HAP-1 (cell line): ENCODE measurements around the gene TRERF1.

Source experiments
- DNase-seq, 2 experiments: peaks; one replicate each; pipeline ENCODE4 v3.0.0-alpha.2; 2016 to 2020; ENCODE audit warnings: low spot score in 2 of 2
- H3K27me3 ChIP-seq: fragments of 250-450 bp; sonication (Bioruptor Pico); 2 replicates; pipeline ENCODE4 v1.5.1; 2020; ENCODE audit warnings: low read depth, mild to moderate bottlenecking, moderate library complexity
- H3K36me3 ChIP-seq: fragments of 250-450 bp; sonication (Bioruptor Pico); replicated peaks from 2 replicates; pipeline ENCODE4 v1.5.1; 2020; ENCODE audit warnings: mild to moderate bottlenecking
- H3K4me1 ChIP-seq: fragments of 250-450 bp; sonication (Bioruptor Pico); 2 replicates; pipeline ENCODE4 v1.5.1; 2020; ENCODE audit warnings: mild to moderate bottlenecking
- H3K4me3 ChIP-seq: fragments of 250-450 bp; sonication (Bioruptor Pico); 2 replicates; pipeline ENCODE4 v1.5.1; 2020; ENCODE audit warnings: mild to moderate bottlenecking, moderate library complexity
- H3K9me3 ChIP-seq: fragments of 250-450 bp; sonication (Bioruptor Pico); 2 replicates; pipeline ENCODE4 v1.5.1; 2020; ENCODE audit warnings: mild to moderate bottlenecking, moderate library complexity
- in situ Hi-C: fragments of 300-500 bp; cut with MboI; formaldehyde crosslinking; loops from 3 replicates; pipeline ENCODE4 v1.14.3; 2020; ENCODE audit warnings: low sequenced_read_pairs, inconsistent platforms, mixed read lengths

TRERF1 gene

DNA sequence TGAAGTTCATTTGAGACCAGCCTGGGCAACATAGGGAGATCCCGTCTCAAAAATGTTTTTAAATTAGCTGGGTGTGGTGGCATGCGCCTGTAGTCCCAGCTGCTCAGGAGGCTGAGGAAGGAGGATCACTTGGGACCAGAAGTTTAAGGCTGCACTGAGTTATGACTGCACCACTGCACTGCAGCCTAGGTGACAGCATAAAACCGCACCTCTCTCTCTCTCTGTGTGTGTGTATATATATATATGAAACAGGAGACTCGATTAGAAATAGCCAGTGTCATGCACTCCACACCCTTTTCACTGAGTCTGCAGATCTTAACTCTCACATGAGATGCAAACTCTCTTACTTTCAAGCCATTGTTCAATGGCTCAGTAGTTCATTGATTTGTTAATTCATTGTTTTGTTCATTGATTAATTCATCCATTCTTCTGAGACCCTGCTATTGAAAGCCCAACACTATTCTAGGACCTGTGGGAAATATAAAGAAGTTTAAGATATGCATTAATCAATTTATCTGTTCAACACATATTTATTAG is 181.7 kb downstream of the TRERF1 start:
- no peaks in the 10 kb centered on the region for H3K27me3 ChIP-seq
- in situ Hi-C loops = loop anchor here (25.0 kb wide), 1 partner anchor 267 kb away; no protein-coding TSS in a partner anchor
- no peaks in the 10 kb centered on the region for H3K9me3 ChIP-seq
- no peak overlapping the region for H3K4me3 ChIP-seq
- no peaks in the 10 kb centered on the region; the same call in 1 of the 2 replicates for H3K36me3 ChIP-seq
- peak; percentile 41 to 88 for DNase-seq
- peaks cover 10% of the 10 kb centered on the region for H3K4me1 ChIP-seq

GRCh38 chr6:42269553-42269952 is 182.2 kb downstream of the TRERF1 start:
- Histone ChIP-seq H3K4me3 (no peak overlapping the region), H3K4me1 (peaks cover 10% of the 10 kb centered on the region), H3K9me3 (no peaks in the 10 kb centered on the region), H3K36me3 (no peaks in the 10 kb centered on the region; the same call in 1 of the 2 replicates), H3K27me3 (no peaks in the 10 kb centered on the region)
- in situ Hi-C loops = loop anchor here (25.0 kb wide), 1 partner anchor 268 kb away; no protein-coding TSS in a partner anchor
- no peak for DNase-seq

DNA sequence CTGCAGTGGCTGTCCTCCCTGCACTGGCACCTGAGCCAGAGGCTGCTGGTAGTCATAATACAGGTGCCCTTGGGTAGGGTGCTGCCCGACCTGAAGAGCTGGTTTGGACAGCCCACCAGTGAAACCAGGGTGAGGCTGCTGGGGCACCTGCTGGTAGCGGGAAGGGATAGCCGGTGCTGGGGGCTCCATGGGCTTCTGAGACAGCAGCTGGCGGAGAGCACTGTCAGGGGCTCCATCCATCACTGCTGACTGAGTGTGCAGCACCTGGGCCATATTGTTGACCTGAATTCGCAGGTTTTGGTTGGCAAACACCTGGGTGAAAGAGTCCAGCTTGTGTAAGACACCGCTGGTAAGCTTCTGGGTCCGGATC is 182.9 kb downstream of the TRERF1 start:
- no peaks in the 10 kb centered on the region for H3K27me3 ChIP-seq
- no peak overlapping the region for H3K4me3 ChIP-seq
- no peaks in the 10 kb centered on the region; the same call in none of the 2 replicates for H3K36me3 ChIP-seq
- no peaks in the 10 kb centered on the region for H3K9me3 ChIP-seq
- peaks cover 10% of the 10 kb centered on the region for H3K4me1 ChIP-seq
- no peak for DNase-seq
- in situ Hi-C loops = loop anchor here (25.0 kb wide), 1 partner anchor 268 kb away; no protein-coding TSS in a partner anchor

DNA sequence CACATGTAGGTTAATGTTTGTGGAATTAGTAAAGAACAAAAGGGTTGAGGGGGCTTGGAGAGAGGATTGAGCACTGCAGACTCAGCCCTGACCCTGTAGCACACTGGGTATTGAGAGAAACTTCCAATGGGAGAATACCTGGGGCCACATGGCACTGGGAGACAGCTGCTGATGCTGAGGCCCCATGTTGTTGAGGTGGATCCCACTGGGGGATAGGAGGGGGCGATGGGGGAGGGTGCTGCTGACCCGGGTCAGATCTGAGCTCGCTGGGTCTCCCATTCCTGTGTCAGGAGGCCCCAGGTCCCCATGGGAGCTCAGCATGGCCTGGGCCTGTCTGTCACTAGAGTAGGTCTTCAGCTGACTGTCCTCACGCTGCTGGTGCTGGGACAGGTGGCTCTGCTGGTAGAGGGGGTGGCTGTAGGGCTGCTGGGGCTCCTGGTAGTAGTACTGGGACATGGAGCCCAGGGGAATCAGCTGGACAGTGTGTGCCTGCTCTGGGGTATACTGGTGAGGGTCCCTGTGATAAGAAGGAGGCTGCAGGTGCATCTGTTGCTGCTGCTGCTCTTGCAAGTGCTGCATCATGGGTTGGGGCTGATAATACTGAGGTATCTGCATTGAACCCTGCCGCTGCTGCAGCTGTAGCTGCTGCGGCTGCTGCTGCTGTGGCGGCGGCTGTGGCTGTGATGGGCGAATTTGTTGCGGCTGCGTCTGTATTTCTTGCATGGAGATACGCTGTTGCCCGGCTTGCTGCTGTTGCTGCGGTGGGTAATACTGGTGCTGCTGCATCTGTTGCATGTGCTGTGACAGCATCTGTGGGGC is 183.5 kb downstream of the TRERF1 start:
- H3K4me1 ChIP-seq = peaks cover 10% of the 10 kb centered on the region
- in situ Hi-C loops = loop anchor here (25.0 kb wide), 1 partner anchor 269 kb away; no protein-coding TSS in a partner anchor
- H3K36me3 ChIP-seq = no peaks in the 10 kb centered on the region; the same call in none of the 2 replicates
- DNase-seq = no peak
- no peaks in the 10 kb centered on the region for H3K9me3 ChIP-seq
- no peak overlapping the region for H3K4me3 ChIP-seq
- H3K27me3 ChIP-seq = no peaks in the 10 kb centered on the region

DNA sequence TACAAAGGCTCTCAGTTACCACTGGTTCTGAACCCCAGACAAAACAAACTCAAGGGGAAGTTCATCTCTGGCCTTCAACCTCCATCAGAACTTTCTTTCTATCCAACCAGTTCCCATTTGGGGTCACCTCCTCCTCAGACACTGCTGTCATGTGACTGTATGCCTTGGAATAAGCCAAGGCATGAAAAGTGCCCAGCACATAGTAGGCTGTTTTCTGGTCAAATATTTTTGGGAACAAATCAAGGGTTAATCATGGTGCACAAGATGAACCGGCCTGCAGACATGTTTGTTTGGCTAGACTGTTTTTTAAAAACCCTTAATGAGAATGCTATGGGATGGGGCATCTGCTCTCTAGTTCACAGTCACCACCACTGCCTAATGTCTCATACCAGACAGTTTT is 185.2 kb downstream of the TRERF1 start:
- no peak for DNase-seq
- H3K36me3 ChIP-seq = peaks cover under 1% of the 10 kb centered on the region
- H3K4me3 ChIP-seq = no peak overlapping the region
- in situ Hi-C loops = loop anchor here (25.0 kb wide), 1 partner anchor 271 kb away; no protein-coding TSS in a partner anchor
- H3K9me3 ChIP-seq = no peaks in the 10 kb centered on the region
- peaks cover 10% of the 10 kb centered on the region for H3K4me1 ChIP-seq
- H3K27me3 ChIP-seq = no peaks in the 10 kb centered on the region

DNA sequence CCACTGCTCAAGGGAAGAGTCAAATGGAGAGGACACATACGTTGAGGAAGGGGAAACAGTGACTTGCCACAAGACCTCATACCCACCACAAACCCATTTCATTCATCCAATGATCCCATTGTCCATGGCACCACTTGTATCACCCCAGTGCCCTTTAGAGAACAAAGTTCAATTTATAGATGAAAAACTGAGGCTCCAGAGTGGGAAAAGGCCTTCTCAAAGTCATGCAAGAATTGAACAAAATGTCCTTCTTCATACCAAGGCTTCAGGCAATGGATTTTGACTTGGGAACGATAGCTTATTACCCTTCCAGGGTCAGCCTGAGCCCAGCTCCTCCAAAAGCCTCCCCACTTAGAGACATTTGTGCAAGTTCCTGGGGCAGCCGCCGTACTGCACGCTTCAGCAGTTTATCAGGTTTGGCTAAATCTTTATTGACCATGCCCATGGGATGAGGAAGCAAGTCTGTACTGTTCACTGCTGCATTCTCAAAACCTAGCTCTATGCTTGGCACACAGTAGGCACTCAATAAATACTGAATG is 186.8 kb downstream of the TRERF1 start:
- in situ Hi-C loops = loop anchor here (25.0 kb wide), 1 partner anchor 272 kb away; no protein-coding TSS in a partner anchor
- no peaks in the 10 kb centered on the region for H3K9me3 ChIP-seq
- H3K4me1 ChIP-seq = peaks cover 4% of the 10 kb centered on the region
- no peak for DNase-seq
- H3K27me3 ChIP-seq = no peaks in the 10 kb centered on the region
- no peak overlapping the region for H3K4me3 ChIP-seq
- peaks cover 6% of the 10 kb centered on the region for H3K36me3 ChIP-seq

- Histone ChIP-seq H3K4me3 (no peak overlapping the region), H3K9me3 (no peaks in the 10 kb centered on the region), H3K36me3 (peaks cover 6% of the 10 kb centered on the region), H3K4me1 (no peaks in the 10 kb centered on the region), H3K27me3 (no peaks in the 10 kb centered on the region)
- DNase-seq = no peak
- in situ Hi-C loops = loop anchor here (25.0 kb wide), 1 partner anchor 273 kb away; no protein-coding TSS in a partner anchor
Measured at GRCh38 chr6:42264162-42264851, 187.4 kb downstream of the TRERF1 start.

DNA sequence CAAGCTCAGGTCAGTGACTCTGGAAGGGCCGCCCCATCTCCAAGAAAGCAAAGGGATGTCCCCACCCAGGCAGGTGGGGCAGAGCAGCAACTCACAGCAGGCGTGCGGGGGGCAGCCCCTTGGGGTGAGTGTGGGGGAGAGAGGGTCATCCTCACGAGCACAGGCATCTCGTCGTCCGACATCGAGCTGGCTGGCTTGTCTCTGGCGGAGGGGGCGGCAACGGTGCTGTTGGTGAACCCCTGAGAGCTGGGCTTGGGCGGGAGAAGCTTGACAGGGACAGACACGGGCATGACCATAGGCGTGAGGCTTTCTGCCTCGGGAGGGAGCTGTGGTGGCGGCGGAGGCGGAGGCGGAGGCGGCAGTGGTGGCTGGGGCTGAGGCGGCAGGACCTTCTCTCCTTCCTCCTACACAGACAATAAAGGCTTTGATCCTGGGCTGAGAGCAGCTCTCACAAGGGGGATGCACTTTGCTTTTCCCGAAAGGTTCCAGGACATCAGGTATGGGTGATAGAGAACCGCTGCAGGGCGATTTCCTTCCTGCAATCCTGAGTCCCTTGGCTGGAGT is 188.5 kb downstream of the TRERF1 start:
- Histone ChIP-seq H3K27me3 (no peaks in the 10 kb centered on the region), H3K4me3 (no peak overlapping the region), H3K9me3 (no peaks in the 10 kb centered on the region), H3K4me1 (no peaks in the 10 kb centered on the region), H3K36me3 (peaks cover 6% of the 10 kb centered on the region)
- no peak for DNase-seq
- in situ Hi-C loops = loop anchor here (25.0 kb wide), 1 partner anchor 274 kb away; no protein-coding TSS in a partner anchor

DNA sequence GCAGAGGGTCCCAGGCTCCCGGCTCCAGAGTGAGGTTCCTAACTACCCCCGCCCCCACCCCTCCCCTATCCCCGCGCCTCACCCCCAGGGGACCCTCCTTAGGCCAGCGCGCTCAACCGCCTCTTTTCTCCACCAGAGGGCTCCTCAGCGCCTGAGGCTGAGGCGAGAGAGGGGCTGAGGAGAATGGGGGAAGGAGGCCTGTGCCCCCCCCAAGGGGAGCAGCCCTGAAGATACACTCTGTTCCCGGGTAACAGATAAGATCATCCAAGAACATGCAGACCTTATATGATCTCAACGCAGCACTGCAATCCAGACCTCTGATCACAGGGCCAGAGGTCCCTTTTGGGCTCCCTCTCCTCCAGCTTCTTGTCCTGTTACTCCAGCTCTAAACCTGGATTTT is 190.8 kb downstream of the TRERF1 start:
- H3K9me3 ChIP-seq = no peaks in the 10 kb centered on the region
- no peaks in the 10 kb centered on the region for H3K4me1 ChIP-seq
- in situ Hi-C loops = loop anchor here (25.0 kb wide), 1 partner anchor 276 kb away; no protein-coding TSS in a partner anchor
- no peaks in the 10 kb centered on the region for H3K27me3 ChIP-seq
- peak in 1 of 2 experiments; percentile 68 for DNase-seq
- no peak overlapping the region for H3K4me3 ChIP-seq
- H3K36me3 ChIP-seq = peaks cover 17% of the 10 kb centered on the region

DNA sequence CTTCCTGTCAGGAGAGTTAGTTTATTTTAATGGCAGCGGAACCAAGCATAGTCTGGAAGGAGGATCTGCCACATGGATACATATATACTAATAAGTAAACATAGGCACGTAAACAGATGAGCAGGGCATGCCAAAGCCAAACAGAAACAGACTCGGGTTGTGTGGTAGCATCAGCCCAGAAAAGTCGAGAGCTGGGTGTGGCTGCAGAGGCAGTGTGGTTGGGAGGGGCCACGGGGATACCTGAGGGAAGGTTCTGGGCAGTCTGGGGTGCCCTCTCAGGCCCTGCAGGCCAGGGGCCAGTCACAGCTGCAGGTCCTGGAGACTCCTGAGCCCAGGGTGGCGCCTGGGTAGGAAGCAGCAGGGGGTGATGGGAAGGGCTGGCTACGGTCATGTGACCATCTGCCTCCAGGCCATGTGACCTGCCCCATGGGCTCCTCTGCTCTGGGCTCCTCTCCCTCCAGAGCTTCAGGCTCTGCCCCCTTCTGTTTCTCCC is 191.3 kb downstream of the TRERF1 start:
- no peaks in the 10 kb centered on the region for H3K9me3 ChIP-seq
- H3K4me3 ChIP-seq = no peak overlapping the region
- no peaks in the 10 kb centered on the region for H3K27me3 ChIP-seq
- in situ Hi-C loops = loop anchor here (25.0 kb wide), 1 partner anchor 277 kb away; no protein-coding TSS in a partner anchor
- H3K4me1 ChIP-seq = no peaks in the 10 kb centered on the region
- DNase-seq = peak in 1 of 2 experiments; percentile 50
- peaks cover 17% of the 10 kb centered on the region for H3K36me3 ChIP-seq

GRCh38 chr6:42259841-42260395 is 191.8 kb downstream of the TRERF1 start:
- Histone ChIP-seq H3K9me3 (no peaks in the 10 kb centered on the region), H3K36me3 (peaks cover 17% of the 10 kb centered on the region), H3K4me3 (no peak overlapping the region), H3K4me1 (no peaks in the 10 kb centered on the region), H3K27me3 (no peaks in the 10 kb centered on the region)
- in situ Hi-C loops = loop anchor here (25.0 kb wide), 1 partner anchor 277 kb away; no protein-coding TSS in a partner anchor
- no peak for DNase-seq

DNA sequence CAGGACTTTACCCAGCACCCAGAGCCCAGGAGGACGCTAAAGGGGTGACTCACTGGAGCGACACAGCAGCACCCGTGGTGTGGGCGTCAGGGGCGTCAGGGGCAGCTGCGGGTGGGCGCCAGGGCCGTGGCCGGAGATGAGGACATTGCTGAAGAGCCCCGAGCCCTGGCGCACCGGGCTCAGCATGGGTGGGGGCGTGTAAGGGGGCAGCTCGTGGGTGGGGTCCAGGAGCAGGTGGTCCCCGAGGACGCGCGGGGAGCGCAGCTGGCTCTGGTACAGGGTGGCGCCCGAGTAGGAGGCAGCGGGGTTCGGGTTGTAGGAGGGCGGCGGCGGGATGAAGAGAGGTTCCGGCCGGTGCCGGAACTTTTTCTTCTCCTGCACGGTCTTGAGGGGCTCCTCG is 192.4 kb downstream of the TRERF1 start:
- in situ Hi-C loops = loop anchor here (25.0 kb wide), 1 partner anchor 278 kb away; no protein-coding TSS in a partner anchor

More for the DNA sequence above, 192.4 kb downstream of the TRERF1 start:
- DNase-seq = no peak
- Histone ChIP-seq H3K9me3 (no peaks in the 10 kb centered on the region), H3K4me3 (no peak overlapping the region), H3K36me3 (peaks cover 24% of the 10 kb centered on the region), H3K4me1 (no peaks in the 10 kb centered on the region), H3K27me3 (no peaks in the 10 kb centered on the region)
